H9 (cell line): ENCODE results near the gene LRRC45. TPM values are rescaled to one million over a fixed set of nuclear protein-coding genes. Genes with fewer than 3 reads are reported as not detected.
"Not testable (repeated sequence)": the region's sequence is repeated elsewhere in the genome, so short reads cannot be mapped to it uniquely, and the experiment has no call there.

Experiments
- DNase-seq: peaks from one replicate; pipeline ENCODE4 v3.0.0-alpha.2; 2017
- H2AFZ ChIP-seq: one replicate; pipeline ENCODE4 v1.6.1; 2013; ENCODE audit warnings: mild to moderate bottlenecking, low read length, control low read depth, moderate library complexity
- H2AK5ac ChIP-seq: 2 replicates; pipeline ENCODE4 v1.6.1; 2013; ENCODE audit warnings: low read length, control low read depth, mixed read lengths; ENCODE audit not compliant: insufficient read length
- H2BK120ac ChIP-seq: one replicate; pipeline ENCODE4 v1.6.1; 2013; ENCODE audit warnings: low read depth, mild to moderate bottlenecking, low read length, control low read depth, inconsistent platforms; ENCODE audit not compliant: poor library complexity, severe bottlenecking
- H2BK12ac ChIP-seq: 2 replicates; pipeline ENCODE4 v1.6.1; 2013; ENCODE audit warnings: low read length, control low read depth, mixed read lengths, low read depth; ENCODE audit not compliant: insufficient read length
- H2BK15ac ChIP-seq: 2 replicates; pipeline ENCODE4 v1.6.1; 2013; ENCODE audit warnings: low read depth, low read length, control low read depth
- H2BK20ac ChIP-seq: one replicate; pipeline ENCODE4 v1.6.1; 2013; ENCODE audit warnings: low read depth, mild to moderate bottlenecking, low read length, control low read depth, inconsistent platforms; ENCODE audit not compliant: poor library complexity, severe bottlenecking
- H2BK5ac ChIP-seq: 2 replicates; pipeline ENCODE4 v1.6.1; 2013; ENCODE audit warnings: low read length, control low read depth, mixed read lengths; ENCODE audit not compliant: insufficient read length
- H3K14ac ChIP-seq: 2 replicates; pipeline ENCODE4 v1.6.1; 2013; ENCODE audit warnings: low read length, control low read depth; ENCODE audit not compliant: insufficient read depth
- H3K18ac ChIP-seq: 2 replicates; pipeline ENCODE4 v1.6.1; 2013; ENCODE audit warnings: low read depth, mild to moderate bottlenecking, mixed read lengths, low read length, control low read depth; ENCODE audit not compliant: insufficient read length
- H3K23ac ChIP-seq: 2 replicates; pipeline ENCODE4 v1.6.1; 2013; ENCODE audit warnings: low read length, control low read depth, mixed read lengths, low read depth; ENCODE audit not compliant: insufficient read length
- H3K23me2 ChIP-seq: 2 replicates; pipeline ENCODE4 v1.6.1; 2013; ENCODE audit warnings: low read depth, mild to moderate bottlenecking, mixed read lengths, low read length, control low read depth; ENCODE audit not compliant: insufficient read length, poor library complexity, severe bottlenecking
- H3K27ac ChIP-seq: 2 replicates; pipeline ENCODE4 v1.5.1; 2013; ENCODE audit warnings: low read length, control low read depth, mixed read lengths, low read depth; ENCODE audit not compliant: insufficient read length
- H3K27me3 ChIP-seq: 2 replicates; pipeline ENCODE4 v1.6.1; 2013; ENCODE audit warnings: low read length, control low read depth, inconsistent platforms; ENCODE audit not compliant: insufficient read depth
- H3K4ac ChIP-seq: 2 replicates; pipeline ENCODE4 v1.6.1; 2013; ENCODE audit warnings: low read depth, mild to moderate bottlenecking, control low read depth, inconsistent platforms, low read length, moderate library complexity
- H3K4me1 ChIP-seq: 2 replicates; pipeline ENCODE4 v1.6.1; 2013; ENCODE audit warnings: low read length, control low read depth, inconsistent platforms; ENCODE audit not compliant: insufficient read depth
- H3K4me2 ChIP-seq: 2 replicates; pipeline ENCODE4 v1.6.1; 2013; ENCODE audit warnings: low read length, control low read depth, mixed read lengths; ENCODE audit not compliant: insufficient read length, insufficient read depth
- H3K56ac ChIP-seq: 2 replicates; pipeline ENCODE4 v1.6.1; 2013; ENCODE audit warnings: low read depth, mild to moderate bottlenecking, mixed read lengths, low read length, control low read depth; ENCODE audit not compliant: insufficient read length
- H3K79me1 ChIP-seq: 2 replicates; pipeline ENCODE4 v1.6.1; 2013; ENCODE audit warnings: low read depth, mild to moderate bottlenecking, moderate library complexity, low read length, control low read depth, inconsistent platforms; ENCODE audit not compliant: insufficient read depth, poor library complexity, severe bottlenecking
- H3K79me2 ChIP-seq: 2 replicates; pipeline ENCODE4 v1.6.1; 2013; ENCODE audit warnings: low read length, control low read depth, inconsistent platforms; ENCODE audit not compliant: insufficient read depth
- H3K9ac ChIP-seq: 2 replicates; pipeline ENCODE4 v1.6.1; 2013; ENCODE audit warnings: low read length, control low read depth, mixed read lengths; ENCODE audit not compliant: insufficient read length; ENCODE audit errors: extremely low read depth
- H3K9me3 ChIP-seq: one replicate; pipeline ENCODE4 v1.6.1; 2013; ENCODE audit warnings: low read depth, low read length, inconsistent platforms; ENCODE audit not compliant: control insufficient read depth
- H3T11ph ChIP-seq: one replicate; pipeline ENCODE4 v1.6.1; 2013; ENCODE audit warnings: mild to moderate bottlenecking, low read length, control low read depth, inconsistent platforms
- H4K20me1 ChIP-seq: one replicate; pipeline ENCODE4 v1.6.1; 2013; ENCODE audit not compliant: control insufficient read depth, insufficient read length, insufficient read depth
- H4K5ac ChIP-seq: 2 replicates; pipeline ENCODE4 v1.6.1; 2013; ENCODE audit warnings: low read depth, mild to moderate bottlenecking, mixed read lengths, low read length, control low read depth; ENCODE audit not compliant: insufficient read length
- H4K8ac ChIP-seq: replicated peaks from 2 replicates; pipeline ENCODE4 v1.6.1; 2013; ENCODE audit warnings: low read length, control low read depth, mixed read lengths, low read depth; ENCODE audit not compliant: insufficient read length
- H4K91ac ChIP-seq: 2 replicates; pipeline ENCODE4 v1.6.1; 2013; ENCODE audit warnings: low read depth, mild to moderate bottlenecking, moderate library complexity, mixed read lengths, low read length, control low read depth; ENCODE audit not compliant: insufficient read length
- H3K27ac Mint-ChIP-seq, 3 experiments: 2 replicates in 2 of 3; 3 replicates in 1 of 3; pipeline ENCODE4 v1.8.0; 2020 to 2021; ENCODE audit warnings: mixed read lengths in 3 of 3, mild to moderate bottlenecking in 1 of 3, moderate library complexity in 1 of 3
- H3K27me3 Mint-ChIP-seq: 2 replicates; pipeline ENCODE4 v1.8.0; 2021; ENCODE audit warnings: low read depth, mild to moderate bottlenecking, moderate library complexity, mixed read lengths
- H3K36me3 Mint-ChIP-seq, 3 experiments: 2 replicates in 2 of 3; 3 replicates in 1 of 3; pipeline ENCODE4 v1.8.0; 2020 to 2021; ENCODE audit warnings: low read depth in 3 of 3, mixed read lengths in 3 of 3; ENCODE audit not compliant: insufficient read depth in 1 of 3
- H3K4me1 Mint-ChIP-seq, 2 experiments: 2 replicates each; pipeline ENCODE4 v1.8.0; 2020; ENCODE audit warnings: mixed read lengths in 2 of 2
- H3K4me3 Mint-ChIP-seq, 2 experiments: 2 replicates in 1 of 2; 3 replicates in 1 of 2; pipeline ENCODE4 v1.8.0; 2020 to 2021; ENCODE audit warnings: mild to moderate bottlenecking in 2 of 2, mixed read lengths in 2 of 2, moderate library complexity in 1 of 2
- H3K9me3 Mint-ChIP-seq, 2 experiments: 2 replicates in 1 of 2; 3 replicates in 1 of 2; pipeline ENCODE4 v1.8.0; 2020; ENCODE audit warnings: mild to moderate bottlenecking in 2 of 2, mixed read lengths in 2 of 2, moderate library complexity in 1 of 2
- WGBS: extraction: QIAGEN DNeasy Blood & Tissue Kit; methylation state at CpG from one replicate; pipeline ENCODE4 v1.1.7; 2013; ENCODE audit warnings: missing lambda C conversion rate, low lambda C conversion rate, mixed read lengths; ENCODE audit not compliant: insufficient read length; ENCODE audit errors: extremely low coverage; 5-methylcytosine and 5-hydroxymethylcytosine counted together
- total RNA-seq: library from RNA; stranded (reverse); gene quantifications from 2 replicates; pipeline ENCODE4 v1.2.1, GENCODE V29; 2021
- TF ChIP-seq, protein P1 (sequence below): fragments of 200-600 bp; sonication (generic); conservative IDR thresholded peaks from 3 replicates; pipeline ENCODE4 v1.8.0; 2021; ENCODE audit warnings: antibody characterized with exemption, mild to moderate bottlenecking

Gene LRRC45
- total RNA-seq, 1 experiment from 2014 or later = 28.7 TPM

DNA sequence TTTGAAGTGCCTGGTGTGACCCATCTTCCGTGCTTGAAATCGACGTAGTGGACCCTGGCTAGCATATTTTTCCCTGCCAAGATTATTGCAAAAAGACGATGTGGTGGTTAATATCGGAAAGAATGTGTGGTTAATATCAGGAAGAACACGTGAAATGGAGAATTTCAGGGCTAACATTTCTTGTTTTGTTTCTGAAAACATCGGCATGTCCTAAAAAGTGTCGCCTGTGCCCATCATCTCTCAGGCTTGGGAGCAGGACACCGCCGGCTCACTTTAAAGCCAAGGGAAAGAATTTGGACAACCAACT is 14.7 kb downstream of the LRRC45 start:
- no peaks in the 10 kb centered on the region for H4K20me1 ChIP-seq
- no peak overlapping the region for H3K27ac ChIP-seq
- no peaks in the 10 kb centered on the region; the same call in 1 of the 2 replicates for H3K27me3 ChIP-seq
- no peak overlapping the region for H2BK15ac ChIP-seq
- no peak overlapping the region for H3K56ac ChIP-seq
- no peaks in the 10 kb centered on the region for H3K9me3 ChIP-seq
- no peak overlapping the region for H2BK120ac ChIP-seq
- no peak overlapping the region for H2AFZ ChIP-seq
- H3K4me2 ChIP-seq = peak overlapping the region; percentile 15
- peaks cover 20 to 31% of the 10 kb centered on the region in 2 experiments for H3K4me1 Mint-ChIP-seq
- peak overlapping the region; percentile 74 to 83 for H3K4me3 Mint-ChIP-seq
- no peaks in the 10 kb centered on the region; a peak in 2 of 5 replicates for H3K9me3 Mint-ChIP-seq
- no peak overlapping the region for H2BK5ac ChIP-seq
- DNase-seq = no peak
- no CpG with 5 or more reads among the region's 10 CpGs for WGBS
- no peaks in the 10 kb centered on the region for H3K79me2 ChIP-seq
- no peak overlapping the region for H3K9ac ChIP-seq
- H3K79me1 ChIP-seq = no peaks in the 10 kb centered on the region
- H4K5ac ChIP-seq = no peak overlapping the region
- H3K23ac ChIP-seq = no peak overlapping the region
- no peak overlapping the region for H2AK5ac ChIP-seq
- no peaks in the 10 kb centered on the region for H3K4me1 ChIP-seq
- no peak overlapping the region; a peak in 2 of 7 replicates for H3K27ac Mint-ChIP-seq
- H4K91ac ChIP-seq = no peak overlapping the region
- no peak overlapping the region for H3K14ac ChIP-seq
- H3T11ph ChIP-seq = no peak overlapping the region
- no peak overlapping the region for H3K4ac ChIP-seq
- no peak overlapping the region for H2BK12ac ChIP-seq
- peaks cover 8 to 16% (median 12%) of the 10 kb centered on the region in 3 experiments; a peak in 6 of 7 replicates for H3K36me3 Mint-ChIP-seq
- no peak overlapping the region for H3K18ac ChIP-seq
- H4K8ac ChIP-seq = no peak overlapping the region
- peaks cover 14% of the 10 kb centered on the region for H3K27me3 Mint-ChIP-seq
- H2BK20ac ChIP-seq = no peak overlapping the region
- TF ChIP-seq, protein P1, sequence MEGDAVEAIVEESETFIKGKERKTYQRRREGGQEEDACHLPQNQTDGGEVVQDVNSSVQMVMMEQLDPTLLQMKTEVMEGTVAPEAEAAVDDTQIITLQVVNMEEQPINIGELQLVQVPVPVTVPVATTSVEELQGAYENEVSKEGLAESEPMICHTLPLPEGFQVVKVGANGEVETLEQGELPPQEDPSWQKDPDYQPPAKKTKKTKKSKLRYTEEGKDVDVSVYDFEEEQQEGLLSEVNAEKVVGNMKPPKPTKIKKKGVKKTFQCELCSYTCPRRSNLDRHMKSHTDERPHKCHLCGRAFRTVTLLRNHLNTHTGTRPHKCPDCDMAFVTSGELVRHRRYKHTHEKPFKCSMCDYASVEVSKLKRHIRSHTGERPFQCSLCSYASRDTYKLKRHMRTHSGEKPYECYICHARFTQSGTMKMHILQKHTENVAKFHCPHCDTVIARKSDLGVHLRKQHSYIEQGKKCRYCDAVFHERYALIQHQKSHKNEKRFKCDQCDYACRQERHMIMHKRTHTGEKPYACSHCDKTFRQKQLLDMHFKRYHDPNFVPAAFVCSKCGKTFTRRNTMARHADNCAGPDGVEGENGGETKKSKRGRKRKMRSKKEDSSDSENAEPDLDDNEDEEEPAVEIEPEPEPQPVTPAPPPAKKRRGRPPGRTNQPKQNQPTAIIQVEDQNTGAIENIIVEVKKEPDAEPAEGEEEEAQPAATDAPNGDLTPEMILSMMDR = no peak
- H3K23me2 ChIP-seq = no peaks in the 10 kb centered on the region

DNA sequence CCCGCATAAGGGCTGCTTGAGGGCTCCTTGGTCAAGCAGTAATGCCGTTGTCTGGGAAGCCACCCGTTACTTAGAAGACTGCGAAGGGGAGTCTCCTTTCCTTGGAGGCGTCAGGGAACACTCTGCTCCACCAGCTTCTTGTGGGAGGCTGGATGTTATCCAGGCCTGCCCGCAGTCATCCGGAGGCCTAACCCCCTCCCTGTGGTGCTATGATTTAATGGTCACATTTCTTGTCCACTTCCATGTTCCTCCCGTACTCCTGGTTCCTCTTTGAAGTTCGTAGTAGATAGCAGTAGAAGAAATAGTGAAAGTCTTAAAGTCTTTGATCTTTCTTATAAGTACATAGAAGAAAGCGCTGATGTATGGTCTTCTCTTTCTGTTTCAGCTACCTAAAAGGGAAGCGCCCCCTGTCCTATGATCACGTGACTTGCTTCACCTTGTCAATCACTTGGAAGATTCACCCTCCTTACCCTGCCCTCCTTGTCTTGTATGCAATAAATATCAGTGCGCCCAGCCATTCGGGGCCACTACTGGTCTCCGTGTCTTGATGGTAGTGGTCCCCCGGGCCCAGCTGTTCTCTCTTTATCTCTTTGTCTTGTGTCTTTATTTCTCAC is 15.8 kb downstream of the LRRC45 start:
- not testable (repeated sequence) for H3K4me1 ChIP-seq
- WGBS = no CpG with 5 or more reads among the region's 16 CpGs
- peaks cover 8 to 12% (median 11%) of the 10 kb centered on the region in 3 experiments; a peak in 6 of 7 replicates for H3K36me3 Mint-ChIP-seq

More for the DNA sequence above, 15.8 kb downstream of the LRRC45 start:
- H4K91ac ChIP-seq, H2BK15ac ChIP-seq, H2BK5ac ChIP-seq, H2BK12ac ChIP-seq, DNase-seq, H2AK5ac ChIP-seq, H3K9me3 Mint-ChIP-seq, H3K79me1 ChIP-seq, H3K23me2 ChIP-seq, H3K27me3 ChIP-seq, H4K5ac ChIP-seq, H3K56ac ChIP-seq, H3K23ac ChIP-seq, H3T11ph ChIP-seq, H3K4ac ChIP-seq, H2BK20ac ChIP-seq, H2BK120ac ChIP-seq, H3K9ac ChIP-seq, H4K8ac ChIP-seq, H3K27ac ChIP-seq, H2AFZ ChIP-seq, H3K9me3 ChIP-seq, H3K4me2 ChIP-seq, H3K18ac ChIP-seq, H4K20me1 ChIP-seq, H3K14ac ChIP-seq, H3K79me2 ChIP-seq: not testable (repeated sequence)
- peaks cover 25 to 39% of the 10 kb centered on the region in 2 experiments for H3K4me1 Mint-ChIP-seq
- H3K27ac Mint-ChIP-seq = peak overlapping the region in 1 of 3 experiments; percentile 6; a peak in 1 of 7 replicates
- peak overlapping the region in 1 of 2 experiments; percentile 25; a peak in 2 of 5 replicates for H3K4me3 Mint-ChIP-seq
- H3K27me3 Mint-ChIP-seq = peaks cover 14% of the 10 kb centered on the region
